ENCODE data around the gene DNAH9.

DNAH9 gene

DNA sequence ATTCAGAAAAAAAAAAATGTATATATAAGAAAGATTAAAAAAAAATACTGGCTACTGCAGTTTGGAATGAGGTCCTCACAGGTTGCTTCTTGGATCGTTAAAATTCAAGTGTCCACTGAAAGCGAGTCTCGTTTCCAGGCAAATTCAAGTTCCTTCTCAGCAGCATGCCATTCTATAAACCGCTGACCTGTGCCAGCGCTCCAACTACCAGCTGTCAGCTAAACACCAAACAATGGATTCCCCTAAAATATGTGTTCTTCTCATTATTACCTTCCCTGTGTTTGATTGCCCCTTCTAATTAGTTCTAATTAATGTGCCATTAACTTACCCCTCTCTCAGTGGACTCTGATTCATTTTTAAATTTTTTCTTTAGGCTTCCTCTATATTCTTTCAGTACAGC, 92.4 kb downstream of the DNAH9 start:
- DNase-seq = no peak

DNA sequence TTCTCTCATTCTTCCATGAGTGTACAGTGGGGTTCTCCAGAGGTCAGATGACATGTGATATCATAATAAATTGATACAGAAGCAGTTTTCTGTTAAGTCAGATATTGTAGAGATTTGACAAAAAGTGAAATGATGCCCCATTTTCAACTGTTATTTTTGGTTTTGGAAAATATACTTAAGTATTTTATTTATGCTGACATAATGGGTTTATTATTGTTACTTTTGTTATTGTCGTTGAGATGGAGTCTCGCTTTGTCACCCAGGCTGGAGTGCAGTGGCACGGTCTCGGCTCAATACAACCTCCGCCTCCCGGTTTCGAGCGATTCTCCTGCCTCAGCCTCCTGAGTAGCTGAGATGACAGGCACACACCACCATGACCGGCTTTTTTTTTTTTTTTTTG, 94.4 kb downstream of the DNAH9 start:
- DNase-seq = no peak

DNA sequence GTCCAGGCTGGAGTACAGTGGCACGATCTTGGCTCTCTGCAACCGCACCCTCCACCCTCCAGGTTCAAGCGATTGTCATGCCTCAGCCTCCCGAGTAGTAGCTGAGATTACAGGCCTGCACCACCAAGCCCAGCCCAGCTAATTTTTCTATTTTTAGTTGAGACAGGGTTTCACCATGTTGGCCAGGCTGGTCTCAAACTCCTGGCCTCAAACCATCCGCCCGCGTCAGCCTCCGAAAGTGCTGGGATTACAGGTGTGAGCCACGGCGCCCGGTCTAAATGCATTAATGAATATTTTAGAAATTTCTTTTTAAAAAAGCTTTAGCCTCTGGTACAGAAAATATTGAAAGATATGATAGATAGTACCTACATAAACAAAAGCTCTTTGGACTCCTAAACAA, 95.0 kb downstream of the DNAH9 start:
- DNase-seq = no peak

DNA sequence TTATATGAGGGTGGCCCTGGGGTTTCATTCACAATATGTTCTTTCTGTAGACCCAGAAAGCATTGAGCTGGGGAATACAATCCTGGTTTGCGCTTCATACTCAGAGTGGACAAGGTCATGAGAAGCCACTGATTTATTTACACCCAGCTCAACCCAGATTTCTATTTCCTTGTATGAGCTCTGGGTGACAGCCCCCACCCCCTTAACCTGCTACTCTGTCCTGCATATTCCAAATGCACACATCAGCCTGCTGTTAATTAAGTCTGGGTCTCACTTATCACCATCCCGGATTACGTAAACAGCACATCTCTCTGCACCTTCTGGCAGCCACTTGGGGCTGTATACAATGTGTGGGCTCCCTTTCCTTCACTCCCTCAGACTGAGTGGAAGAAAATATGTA, 102.4 kb downstream of the DNAH9 start:
- no peak for DNase-seq

DNA sequence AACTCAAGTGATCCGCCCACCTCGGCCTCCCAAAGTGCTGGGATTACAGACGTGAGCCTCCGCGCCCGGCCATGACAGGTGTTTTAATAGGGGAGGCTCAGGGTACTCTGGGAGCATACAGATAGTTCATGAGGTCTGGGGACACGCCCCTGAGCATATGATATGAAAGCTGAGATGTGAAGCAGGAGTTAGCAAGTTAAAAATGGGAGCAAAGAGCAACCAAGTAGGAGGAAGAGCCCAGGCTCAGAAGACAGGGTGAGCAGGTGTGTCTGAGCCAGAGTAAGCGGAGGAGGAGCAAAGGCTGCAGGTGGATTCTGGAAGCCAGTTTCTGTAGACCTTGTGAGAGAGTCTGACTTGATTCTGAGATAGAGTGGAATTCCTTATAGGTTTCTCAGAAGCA, 103.6 kb downstream of the DNAH9 start:
- no peak for DNase-seq

DNA sequence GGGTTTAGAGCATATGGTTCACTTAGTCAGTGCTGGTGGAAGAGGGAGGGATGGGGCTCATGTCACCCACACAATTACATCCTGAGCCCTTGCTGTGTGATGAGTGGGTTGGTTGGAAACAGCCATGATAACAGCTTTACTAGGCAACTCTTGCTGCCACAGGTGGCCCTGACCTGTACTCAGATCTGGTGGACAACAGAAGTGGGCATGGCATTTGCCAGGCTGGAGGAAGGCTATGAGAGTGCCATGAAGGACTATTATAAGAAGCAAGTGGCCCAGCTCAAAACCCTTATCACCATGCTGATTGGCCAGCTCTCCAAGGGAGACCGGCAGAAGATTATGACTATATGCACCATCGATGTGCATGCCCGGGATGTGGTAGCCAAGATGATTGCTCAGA, 105.8 kb downstream of the DNAH9 start:
- DNase-seq = no peak

DNA sequence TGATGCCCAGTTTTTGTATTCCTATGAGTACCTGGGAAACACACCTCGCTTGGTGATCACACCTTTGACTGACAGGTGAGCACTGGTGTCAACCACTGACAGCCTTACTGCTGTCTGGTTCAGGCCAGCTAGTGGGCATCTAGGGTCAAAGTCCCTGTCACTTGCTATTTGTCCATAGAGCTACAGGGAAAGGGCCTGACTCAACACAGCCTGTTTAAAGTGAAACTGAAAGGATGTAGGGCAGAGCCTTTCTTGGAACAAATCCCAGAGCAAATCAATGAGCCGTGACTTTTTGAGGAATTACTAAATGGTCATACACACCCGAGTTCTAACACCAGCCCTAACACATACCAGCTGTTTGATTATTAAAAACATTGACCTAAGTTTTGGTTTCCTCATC, 106.8 kb downstream of the DNAH9 start:
- no peak for DNase-seq

DNA sequence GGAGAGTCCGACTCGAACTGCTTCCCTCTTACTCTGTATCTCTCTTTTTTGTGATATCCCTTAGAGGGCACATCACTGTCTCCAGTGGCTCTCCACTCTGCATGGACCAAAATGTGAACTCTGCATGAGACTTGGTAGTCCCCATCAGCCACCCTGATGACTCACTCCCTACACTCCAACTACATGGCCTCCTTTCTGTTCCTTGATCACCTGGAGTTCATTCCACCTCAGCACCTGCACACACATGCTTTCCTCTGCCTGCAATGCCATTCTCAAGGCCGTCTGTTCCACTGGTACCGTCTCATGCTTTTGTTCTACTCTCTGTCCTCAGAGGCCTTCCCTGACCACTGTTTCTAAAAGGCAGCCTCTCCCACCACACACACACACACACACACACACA, 109.3 kb downstream of the DNAH9 start:
- DNase-seq = no peak

DNA sequence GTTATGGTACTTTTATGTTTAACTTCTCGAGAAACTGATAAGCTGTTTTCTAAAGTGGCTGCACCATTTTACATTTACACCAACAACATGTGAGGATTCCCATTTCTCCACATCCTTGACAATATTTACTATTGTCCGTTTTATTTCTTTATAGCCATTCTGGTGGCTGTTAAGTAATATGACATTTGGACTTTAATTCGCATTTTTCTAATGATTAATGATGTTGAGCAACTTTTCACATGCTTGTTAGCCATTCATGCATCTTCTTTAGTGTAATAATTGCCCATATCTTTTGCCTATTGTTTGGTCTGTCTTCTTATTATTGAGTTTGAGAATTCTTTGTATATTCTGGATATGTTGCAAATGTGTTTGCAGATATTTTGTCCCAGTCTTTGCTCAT, 114.2 kb downstream of the DNAH9 start:
- no peak for DNase-seq

DNA sequence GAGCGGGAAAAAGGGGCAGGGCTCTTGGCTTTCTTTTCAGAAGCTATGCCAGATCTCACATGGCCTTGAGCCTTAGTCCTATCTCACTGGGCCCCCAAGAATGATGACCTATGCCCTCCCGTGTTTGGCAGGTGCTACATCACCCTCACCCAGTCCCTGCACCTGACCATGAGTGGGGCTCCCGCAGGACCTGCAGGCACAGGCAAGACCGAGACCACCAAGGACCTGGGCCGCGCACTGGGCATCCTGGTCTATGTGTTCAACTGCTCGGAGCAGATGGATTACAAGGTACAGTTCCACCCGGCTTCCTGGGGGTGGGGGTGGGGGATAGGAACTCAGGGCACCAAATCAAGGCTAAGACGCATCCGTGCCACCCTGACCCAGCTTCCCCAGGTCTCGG, 120.9 kb downstream of the DNAH9 start:
- no peak for DNase-seq

DNA sequence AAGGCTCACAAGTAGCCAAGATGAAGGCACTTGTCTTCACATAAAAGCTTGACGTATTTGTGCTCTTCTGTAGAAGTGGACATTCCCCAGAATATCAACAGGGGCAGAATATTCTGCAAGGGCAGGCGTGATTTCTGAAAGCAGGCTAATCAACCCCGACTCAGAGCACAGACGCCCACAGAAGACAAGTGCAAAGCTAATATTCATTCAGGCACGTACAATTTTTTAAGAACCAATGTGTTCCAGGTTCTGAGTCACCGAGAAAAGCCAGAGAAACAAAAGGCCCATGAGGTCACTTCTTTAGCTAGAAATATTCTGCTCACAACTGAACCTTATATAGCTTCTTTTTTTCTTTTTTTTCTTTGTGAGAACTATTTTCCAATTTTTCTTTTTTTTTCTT, 121.6 kb downstream of the DNAH9 start:
- no peak for DNase-seq

DNA sequence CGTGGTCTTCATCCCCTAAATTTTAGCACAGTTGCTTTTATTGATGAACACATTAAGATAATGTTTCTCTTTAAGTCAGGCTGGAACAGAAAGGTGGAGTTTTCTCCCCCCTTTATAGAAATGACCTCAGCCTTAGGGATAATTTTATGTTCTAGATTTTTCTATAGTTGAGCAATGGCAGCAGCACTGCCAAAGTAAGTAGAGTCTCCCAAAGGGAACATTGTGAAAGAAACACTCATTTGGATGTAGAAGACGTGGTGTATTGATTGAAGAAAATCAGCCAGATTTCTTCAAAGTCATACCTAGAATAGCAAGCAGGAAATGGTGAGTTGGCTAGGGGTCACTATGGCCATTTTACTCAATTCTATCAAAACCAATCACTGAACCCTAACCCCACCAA, 122.5 kb downstream of the DNAH9 start:
- no peak for DNase-seq

DNA sequence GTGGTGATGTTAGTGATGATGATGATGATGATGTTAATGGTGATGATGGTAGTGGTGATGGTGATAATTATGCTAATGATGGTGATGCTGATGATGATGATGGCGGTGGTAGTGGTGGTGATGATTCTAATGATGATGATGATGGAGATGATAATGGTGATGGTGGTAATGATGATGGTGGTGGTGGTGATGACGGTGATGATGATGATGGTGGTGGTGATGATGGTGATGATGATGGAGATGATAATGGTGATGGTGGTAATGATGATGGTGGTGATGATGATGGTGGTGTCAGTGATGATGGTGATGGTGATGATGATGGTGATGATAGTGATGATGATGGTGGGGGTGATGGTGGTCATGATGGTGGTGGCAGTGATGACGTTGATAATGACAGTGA, 132.5 kb downstream of the DNAH9 start:
- DNase-seq = no peak

DNA sequence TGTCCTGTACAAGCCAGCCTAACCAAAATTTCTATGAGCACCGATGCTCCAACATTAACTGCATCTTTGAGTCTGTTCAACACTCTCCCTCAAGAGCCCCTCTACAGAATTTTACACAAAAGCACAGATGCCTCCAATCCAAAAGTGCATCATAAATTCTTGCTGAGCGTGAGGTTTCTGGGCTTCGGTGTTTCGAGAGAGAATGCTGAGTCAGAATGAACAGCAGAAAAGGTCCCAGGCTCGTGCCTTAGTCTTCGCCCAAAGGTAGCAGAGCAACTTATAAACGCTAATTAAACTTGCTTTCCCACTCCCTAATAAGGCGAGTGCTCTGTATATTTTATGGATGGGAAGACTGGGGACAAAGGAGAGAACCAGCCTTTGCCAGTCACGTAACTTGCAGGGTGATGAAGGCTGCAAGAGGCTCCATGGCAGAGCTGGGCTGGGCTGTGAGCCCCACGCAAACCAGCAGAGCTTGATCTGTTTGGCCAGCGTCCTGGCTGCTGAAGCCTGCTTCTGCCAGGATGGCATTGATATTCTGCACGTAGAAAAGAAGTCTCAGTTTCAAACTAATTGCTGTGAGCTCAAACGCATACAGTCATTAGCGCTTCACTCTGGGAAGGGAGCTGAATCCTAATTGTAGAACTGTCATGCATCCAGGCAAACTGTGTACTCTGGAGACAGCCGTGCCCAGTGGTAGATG, 138.5 kb downstream of the DNAH9 start:
- no peak for DNase-seq

DNA sequence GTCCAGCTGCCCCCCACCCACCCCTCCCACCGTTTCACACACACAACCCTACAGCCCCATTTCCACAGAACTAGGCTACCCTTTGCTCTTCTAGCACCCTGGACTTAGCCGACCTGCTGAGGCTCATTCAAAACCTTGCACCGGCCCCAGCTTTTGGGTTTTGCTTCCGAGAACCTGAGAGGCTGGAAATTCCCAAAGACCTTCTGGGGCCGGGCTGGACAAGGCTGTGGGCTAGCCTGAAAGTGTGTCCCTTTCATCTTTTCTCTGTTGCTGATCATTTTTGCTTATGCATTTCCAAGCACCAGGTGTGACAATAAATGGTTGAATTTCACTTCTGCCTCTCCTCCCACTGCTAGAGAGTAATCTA, 139.0 kb downstream of the DNAH9 start:
- DNase-seq = no peak

DNA sequence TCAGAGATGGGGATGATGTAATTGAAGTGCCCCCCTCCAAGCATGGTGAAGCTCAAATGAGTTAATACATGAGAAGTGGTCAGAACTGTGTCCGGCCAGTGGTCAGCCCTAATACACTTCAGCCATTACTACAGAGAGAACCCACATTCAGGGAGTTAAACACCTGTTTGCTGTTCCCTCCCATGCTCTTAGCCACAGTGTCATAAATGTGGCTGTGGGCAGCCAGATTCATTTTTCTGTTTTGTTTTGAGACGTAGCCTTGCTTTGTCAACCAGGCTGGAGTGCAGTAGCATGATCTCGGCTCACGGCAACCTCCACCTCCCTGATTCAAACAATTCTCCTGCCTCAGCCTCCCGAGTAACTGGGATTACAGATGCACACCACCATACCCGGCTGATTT, 139.9 kb downstream of the DNAH9 start:
- DNase-seq = no peak

DNA sequence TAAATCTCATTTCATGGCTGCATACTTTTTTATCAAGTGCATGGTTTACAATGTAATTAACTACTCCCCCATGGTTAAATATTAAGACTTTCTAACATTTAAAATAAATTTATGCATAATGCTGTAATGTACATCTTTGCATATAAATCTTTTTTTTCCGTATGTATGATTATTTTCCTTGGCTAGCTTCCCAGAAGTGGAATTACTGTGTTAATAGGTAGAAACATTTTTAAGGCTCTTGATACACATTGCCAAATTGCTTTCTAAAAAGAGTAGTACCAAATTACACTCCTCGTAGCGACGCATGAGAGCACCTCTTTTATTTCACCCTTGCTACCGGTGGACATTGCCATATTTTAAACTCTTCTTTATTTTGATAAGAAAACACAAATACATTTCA, 141.1 kb downstream of the DNAH9 start:
- no peak for DNase-seq

DNA sequence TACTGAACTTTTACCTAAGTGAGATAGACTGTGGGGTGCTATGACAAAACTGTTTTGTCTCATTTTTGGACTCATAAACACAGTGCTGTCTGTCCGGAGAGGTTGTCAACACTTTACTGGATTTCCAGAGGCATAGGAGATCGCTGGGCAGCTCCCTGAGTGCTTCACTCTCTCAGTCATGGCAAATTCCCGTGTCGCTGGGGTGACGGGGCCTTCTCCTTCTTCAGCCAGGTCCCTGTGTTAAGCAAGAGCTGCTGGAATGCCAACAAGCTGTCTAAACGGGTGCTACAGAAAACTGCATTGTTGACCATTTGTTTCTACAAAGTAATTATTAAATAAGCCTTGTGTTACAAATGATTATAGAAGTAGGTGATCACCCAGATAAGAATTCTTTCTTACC, 141.6 kb downstream of the DNAH9 start:
- no peak for DNase-seq

DNA sequence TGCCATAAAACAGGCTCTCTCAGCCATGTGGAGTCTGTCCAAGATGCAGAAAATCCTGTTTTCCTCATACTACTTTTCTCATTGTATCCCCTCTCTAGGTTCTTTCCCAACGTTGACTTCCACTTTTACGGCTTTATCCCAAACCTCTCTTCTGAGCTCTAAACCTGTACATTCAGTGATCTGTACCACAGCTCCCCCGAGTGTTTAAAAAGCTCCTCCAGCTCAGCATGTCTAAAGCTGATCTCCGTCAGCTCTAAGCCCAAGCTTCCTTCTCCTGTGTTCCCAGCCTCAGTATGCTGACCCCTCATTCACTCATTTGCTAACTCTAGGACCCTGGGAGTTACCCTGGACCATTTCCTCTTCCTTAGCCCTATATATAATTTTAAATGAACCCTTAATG, 144.6 kb downstream of the DNAH9 start:
- DNase-seq = no peak

DNA sequence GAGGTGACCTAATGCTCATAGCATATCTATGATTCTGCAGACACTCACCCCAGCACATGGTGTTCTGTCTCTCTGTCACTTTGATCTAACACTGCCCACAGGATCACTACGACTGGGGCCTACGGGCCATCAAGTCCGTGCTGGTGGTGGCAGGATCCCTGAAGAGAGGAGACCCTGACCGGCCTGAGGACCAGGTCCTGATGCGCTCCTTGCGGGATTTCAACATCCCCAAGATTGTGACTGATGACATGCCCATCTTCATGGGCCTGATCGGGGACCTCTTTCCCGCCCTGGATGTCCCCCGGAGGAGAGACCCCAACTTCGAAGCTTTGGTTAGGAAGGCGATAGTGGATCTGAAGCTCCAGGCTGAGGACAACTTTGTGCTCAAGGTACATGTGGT, 146.4 kb downstream of the DNAH9 start:
- no peak for DNase-seq

DNA sequence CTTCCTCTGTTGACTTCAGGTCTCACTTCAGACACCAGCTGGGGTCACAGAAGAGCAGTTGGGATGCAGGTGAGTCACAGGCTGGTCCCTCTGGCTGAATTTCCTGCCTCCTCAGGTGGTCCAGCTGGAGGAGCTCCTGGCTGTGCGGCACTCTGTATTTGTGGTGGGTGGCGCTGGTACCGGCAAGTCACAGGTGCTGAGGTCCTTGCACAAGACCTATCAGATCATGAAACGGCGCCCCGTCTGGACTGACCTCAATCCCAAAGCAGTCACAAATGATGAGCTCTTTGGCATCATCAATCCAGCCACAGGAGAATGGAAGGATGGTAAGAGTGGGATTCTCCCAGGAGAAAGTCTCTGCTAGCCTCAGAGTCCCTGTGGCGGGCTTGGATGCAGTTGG, 149.2 kb downstream of the DNAH9 start:
- DNase-seq = no peak

DNA sequence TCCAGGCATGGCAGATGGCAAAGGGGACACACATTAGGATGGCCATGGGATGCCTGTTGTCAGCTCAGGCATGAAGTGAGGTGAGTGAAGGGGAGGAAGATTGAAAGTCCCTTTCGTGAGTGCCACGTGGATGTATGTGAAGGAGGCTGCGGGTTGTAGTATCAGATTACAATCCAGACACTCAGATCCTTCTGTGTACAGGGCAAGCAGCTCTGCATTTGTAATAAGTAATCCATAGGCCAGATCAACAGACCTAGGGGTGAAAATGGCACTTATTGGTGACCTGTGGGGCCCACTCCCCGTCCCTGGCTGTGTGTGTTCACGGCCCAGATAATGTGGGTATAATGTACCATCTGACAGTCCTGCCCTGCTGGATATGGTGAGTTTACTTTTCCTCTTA, 159.5 kb downstream of the DNAH9 start:
- no peak for DNase-seq

DNA sequence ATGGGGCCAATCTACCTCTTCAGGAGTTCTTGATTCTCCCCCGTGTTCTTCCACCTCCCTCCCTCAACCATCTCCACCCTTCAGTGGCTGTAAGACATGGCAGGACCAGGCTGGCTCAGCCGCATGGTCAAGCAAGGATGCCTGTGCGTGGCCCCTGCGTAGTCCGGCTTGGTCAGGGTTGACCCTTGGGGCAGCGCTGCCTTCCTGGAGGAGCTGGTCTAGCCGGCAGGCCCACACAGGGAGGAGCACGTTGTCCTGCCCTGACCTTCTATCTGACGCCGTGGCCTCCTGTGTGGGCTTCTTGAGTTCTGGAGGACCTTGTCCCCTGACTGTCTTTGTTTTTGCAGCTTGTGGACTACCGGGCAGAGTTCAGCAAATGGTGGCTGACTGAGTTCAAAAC, 169.8 kb downstream of the DNAH9 start:
- DNase-seq = no peak

DNA sequence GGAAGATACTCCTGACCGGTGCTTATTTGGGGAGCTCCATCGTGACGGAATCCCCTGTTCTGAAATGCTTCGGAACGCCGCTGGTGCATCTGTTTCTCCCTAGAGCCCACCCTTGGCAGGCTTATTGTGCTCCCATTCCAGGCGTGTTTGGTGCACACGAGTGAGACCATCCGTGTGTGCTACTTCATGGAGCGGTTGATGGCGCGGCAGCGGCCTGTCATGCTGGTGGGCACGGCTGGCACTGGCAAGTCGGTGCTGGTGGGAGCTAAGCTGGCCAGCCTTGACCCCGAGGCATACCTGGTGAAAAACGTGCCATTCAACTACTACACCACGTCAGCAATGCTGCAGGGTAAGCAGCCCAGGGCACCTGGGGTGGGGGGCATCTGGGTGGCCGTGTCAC, 170.7 kb downstream of the DNAH9 start:
- no peak for DNase-seq

DNA sequence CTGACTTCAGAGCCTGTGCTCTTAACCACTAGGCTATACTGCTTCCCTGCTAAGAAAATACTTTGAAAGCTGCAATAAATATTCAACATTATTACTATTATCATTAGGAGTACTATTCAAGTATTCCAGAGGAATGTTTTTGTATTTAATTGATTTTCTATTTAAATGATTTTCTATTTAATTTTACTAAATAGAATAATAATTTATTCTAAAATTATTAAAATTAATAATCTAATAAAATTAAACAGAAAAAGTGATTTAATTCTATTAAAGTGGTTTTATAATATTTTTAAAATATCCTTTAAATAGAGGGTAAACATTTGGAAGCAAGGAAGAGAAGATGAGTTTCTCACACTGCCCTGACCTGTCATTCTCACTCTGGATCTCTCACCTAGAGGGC, 173.8 kb downstream of the DNAH9 start:
- DNase-seq = no peak

DNA sequence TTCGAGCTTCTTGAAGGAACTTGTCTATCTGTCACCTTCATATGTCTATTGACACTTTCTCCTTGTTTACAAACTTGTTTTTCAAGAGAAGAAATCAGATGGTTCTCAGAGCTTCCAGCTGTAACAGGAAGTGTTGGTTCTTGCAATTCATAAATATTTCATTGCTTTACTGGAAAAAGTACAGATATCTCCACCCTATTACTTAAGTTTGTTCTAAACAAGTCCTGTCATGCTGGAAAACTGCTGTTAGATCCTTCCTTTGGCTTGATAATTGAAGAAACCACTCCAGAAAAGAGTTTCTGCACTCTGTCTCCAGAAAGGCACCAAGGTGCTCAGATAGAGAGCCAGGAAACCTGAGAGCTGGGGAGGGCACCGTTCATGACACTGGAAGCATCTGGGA, 181.6 kb downstream of the DNAH9 start:
- no peak for DNase-seq
